OCI-LY7 (cell line): ENCODE data around the gene RBM33. TPM values are rescaled to one million over a fixed set of nuclear protein-coding genes. Genes with fewer than 3 reads are reported as not detected.

Experiments used
- BruUV-seq: library from RNA; stranded (reverse); fragments of 400-500 nt; replicated peaks from 2 replicates; lab custom pipeline; 2021; lab: Mats Ljungman, UMichigan
- CTCF ChIA-PET: fragments of 300-600 bp; sonication (Branson Sonifier 250); formaldehyde crosslinking; loops from one replicate; lab custom pipeline; 2022; ENCODE audit warnings: antibody characterized with exemption; ENCODE audit not compliant: unreplicated experiment; lab: Charles Lee
- POLR2A ChIA-PET: fragments of 300-600 bp; sonication (Branson Sonifier 250); formaldehyde crosslinking; loops from one replicate; lab custom pipeline; 2022; ENCODE audit warnings: antibody characterized with exemption; lab: Charles Lee
- DNase-seq: peaks from one replicate; pipeline ENCODE4 v3.0.0-alpha.2; 2015; ENCODE audit warnings: low spot score
- H2AFZ ChIP-seq: fragments of 200-600 bp; sonication (generic), shearing (Covaris generic); 2 replicates; pipeline ENCODE4 v1.6.1; 2014; ENCODE audit warnings: mild to moderate bottlenecking, antibody characterized with exemption, low read length, moderate library complexity
- H3K27ac ChIP-seq: fragments of 200-600 bp; sonication (generic); 2 replicates; pipeline ENCODE4 v1.5.1; 2014; ENCODE audit warnings: mixed run types, low read depth, mild to moderate bottlenecking, moderate library complexity, low read length, inconsistent platforms; ENCODE audit not compliant: poor library complexity, severe bottlenecking
- H3K36me3 ChIP-seq: fragments of 200-600 bp; sonication (generic); 2 replicates; pipeline ENCODE4 v1.6.1; 2014; ENCODE audit warnings: mild to moderate bottlenecking, antibody characterized with exemption, low read length, moderate library complexity, mixed read lengths; ENCODE audit not compliant: insufficient read depth
- H3K4me1 ChIP-seq: fragments of 200-600 bp; sonication (generic); 2 replicates; pipeline ENCODE4 v1.5.1; 2014; ENCODE audit warnings: mild to moderate bottlenecking, low read length; ENCODE audit not compliant: insufficient read depth, poor library complexity, severe bottlenecking
- H3K4me2 ChIP-seq: fragments of 200-600 bp; sonication (generic); 2 replicates; pipeline ENCODE4 v1.6.1; 2014; ENCODE audit warnings: mild to moderate bottlenecking, low read length
- H3K4me3 ChIP-seq: fragments of 200-600 bp; sonication (generic); 2 replicates; pipeline ENCODE4 v1.5.1; 2014; ENCODE audit warnings: mild to moderate bottlenecking, low read depth, low read length; ENCODE audit not compliant: poor library complexity, severe bottlenecking
- H3K79me2 ChIP-seq: fragments of 200-600 bp; sonication (generic); 2 replicates; pipeline ENCODE4 v1.6.1; 2016; ENCODE audit warnings: low read depth, mild to moderate bottlenecking, low read length, moderate library complexity, mixed read lengths; ENCODE audit not compliant: insufficient read depth
- H3K9me2 ChIP-seq: fragments of 200-600 bp; sonication (generic); 2 replicates; pipeline ENCODE4 v1.6.1; 2016; ENCODE audit warnings: mild to moderate bottlenecking, low read length, mixed read lengths; ENCODE audit not compliant: insufficient read depth
- H3K9me3 ChIP-seq: fragments of 200-600 bp; sonication (generic); 2 replicates; pipeline ENCODE4 v1.6.1; 2014; ENCODE audit warnings: mild to moderate bottlenecking, mixed run types, low read length, mixed read lengths
- H4K20me1 ChIP-seq: fragments of 200-600 bp; sonication (generic); 2 replicates; pipeline ENCODE4 v1.6.1; 2014; ENCODE audit warnings: mild to moderate bottlenecking, antibody characterized with exemption, low read length, moderate library complexity, mixed read lengths; ENCODE audit not compliant: insufficient read depth
- CTCF ChIP-seq: fragments of 200-600 bp; sonication (generic); conservative IDR thresholded peaks from 2 replicates; pipeline ENCODE4 v1.5.1; 2014; ENCODE audit warnings: mild to moderate bottlenecking, antibody characterized with exemption, low read length, moderate library complexity, mixed read lengths
- EZH2phosphoT487 ChIP-seq: fragments of 200-600 bp; sonication (generic); IDR thresholded peaks from 2 replicates; pipeline ENCODE4 v1.6.1; 2018; ENCODE audit warnings: low read depth, borderline replicate concordance, mild to moderate bottlenecking, mixed run types, antibody characterized with exemption, low read length, moderate library complexity, mixed read lengths
- intact Hi-C: fragments of 100-400 bp; cut with micrococcal nuclease; formaldehyde crosslinking; loops from one replicate; pipeline ENCODE4 v1.10.0; 2022; ENCODE audit not compliant: unreplicated experiment
- total RNA-seq, 2 experiments: library from RNA; depleted of rRNA in 1 of 2; stranded (reverse); fragments of >200 nt in 1 of 2; shearing (Covaris generic) in 1 of 2; gene quantifications; 2 replicates each; pipeline ENCODE4 v1.2.3, GENCODE V29; 2014 to 2022

Gene RBM33
- total RNA-seq, 2 experiments from 2014 or later = 67.6 to 127 TPM

GRCh38 chr7:155788616-155789000, 144.1 kb downstream of the RBM33 start:
- TF ChIP-seq EZH2phosphoT487 (no peak), CTCF (no peak)

GRCh38 chr7:155789001-155789725, 144.7 kb downstream of the RBM33 start:
- Histone ChIP-seq H3K9me3 (no peaks in the 10 kb centered on the region), H3K79me2 (no peaks in the 10 kb centered on the region), H3K36me3 (0 out of 2 replicates have a peak, but pooled peaks cover 5% of the 10 kb centered on the region), H3K4me2 (no peak overlapping the region), H3K4me1 (no peaks in the 10 kb centered on the region), H3K9me2 (no peaks in the 10 kb centered on the region), H3K27ac (no peak overlapping the region), H4K20me1 (no peaks in the 10 kb centered on the region), H3K4me3 (no peak overlapping the region), H2AFZ (no peak overlapping the region)
- ChIA-PET CTCF (no interaction called here), POLR2A (no interaction called here)
- DNase-seq = no peak
- no TSS peak for BruUV-seq
- no peak for TF ChIP-seq EZH2phosphoT487
- no peak for TF ChIP-seq CTCF
- intact Hi-C loops = no loop called here

More at GRCh38 chr7:155788616-155789000, 144.1 kb downstream of the RBM33 start:
- BruUV-seq = no TSS peak
- no peak overlapping the region for H2AFZ ChIP-seq
- no peaks in the 10 kb centered on the region for H3K9me3 ChIP-seq
- ChIA-PET POLR2A (interaction anchor here (0.6 kb wide), 1 partner anchor 1028 kb away, joined by 4 read pairs; no protein-coding TSS in a partner anchor), CTCF (no interaction called here)
- H3K27ac ChIP-seq = no peak overlapping the region
- no peak for DNase-seq
- H3K79me2 ChIP-seq = no peaks in the 10 kb centered on the region
- no peaks in the 10 kb centered on the region for H3K9me2 ChIP-seq
- H3K36me3 ChIP-seq = peaks cover 10% of the 10 kb centered on the region
- no peak overlapping the region for H3K4me2 ChIP-seq
- H3K4me1 ChIP-seq = no peaks in the 10 kb centered on the region
- intact Hi-C loops = no loop called here
- no peak overlapping the region for H3K4me3 ChIP-seq
- no peaks in the 10 kb centered on the region for H4K20me1 ChIP-seq

GRCh38 chr7:155790666-155791065, 146.2 kb downstream of the RBM33 start:
- intact Hi-C loops = loop anchor here (10.0 kb wide), 1 partner anchor 1034 kb away; no protein-coding TSS in a partner anchor
- H3K9me3 ChIP-seq = no peaks in the 10 kb centered on the region

More at GRCh38 chr7:155790666-155791065, 146.2 kb downstream of the RBM33 start:
- Histone ChIP-seq H3K4me1 (no peaks in the 10 kb centered on the region), H3K79me2 (no peaks in the 10 kb centered on the region), H4K20me1 (no peaks in the 10 kb centered on the region), H2AFZ (no peak overlapping the region), H3K27ac (no peak overlapping the region), H3K4me3 (no peak overlapping the region), H3K9me2 (no peaks in the 10 kb centered on the region), H3K36me3 (no peaks in the 10 kb centered on the region), H3K4me2 (no peak overlapping the region)
- TF ChIP-seq CTCF (no peak), EZH2phosphoT487 (no peak)
- ChIA-PET CTCF (no interaction called here), POLR2A (interaction anchor here (0.7 kb wide), 2 partner anchors 34 to 46 kb away, joined by 3 read pairs; no protein-coding TSS in a partner anchor)
- BruUV-seq = no TSS peak
- DNase-seq = no peak
